Epithelial cell of prostate (primary cell): ENCODE results near the gene NGF.

Experiments
- DNase-seq: peaks from one replicate; pipeline ENCODE4 v3.0.0-alpha.2; 2011; ENCODE audit warnings: low read depth, low spot score
- H3K27ac ChIP-seq: fragments of 450-650 bp; 2 replicates; pipeline ENCODE4 v1.5.1; 2017; ENCODE audit warnings: mild to moderate bottlenecking

The NGF gene

GRCh38 chr1:115286431-115287205 lies 51.4 kb downstream of the NGF start:
- no peak overlapping the region for H3K27ac ChIP-seq
- no peak for DNase-seq

GRCh38 chr1:115284209-115284608 lies 53.8 kb downstream of the NGF start:
- H3K27ac ChIP-seq = no peak overlapping the region
- DNase-seq = no peak

- DNase-seq = no peak
- no peak overlapping the region for H3K27ac ChIP-seq
Observed at GRCh38 chr1:115283681-115284146, 54.3 kb downstream of the NGF start.

GRCh38 chr1:115283249-115283648 lies 54.8 kb downstream of the NGF start:
- no peak for DNase-seq
- H3K27ac ChIP-seq = no peak overlapping the region

GRCh38 chr1:115282807-115283208 lies 55.2 kb downstream of the NGF start:
- no peak for DNase-seq
- H3K27ac ChIP-seq = no peak overlapping the region

- no peak for DNase-seq
- H3K27ac ChIP-seq = no peak overlapping the region
Observed at GRCh38 chr1:115281143-115281542, 56.9 kb downstream of the NGF start.

GRCh38 chr1:115280064-115280463 lies 58.0 kb downstream of the NGF start:
- no peak for DNase-seq
- no peak overlapping the region for H3K27ac ChIP-seq

- DNase-seq = no peak
- H3K27ac ChIP-seq = no peak overlapping the region
Observed at GRCh38 chr1:115278211-115278610, 59.8 kb downstream of the NGF start.

GRCh38 chr1:115277276-115277675 lies 60.8 kb downstream of the NGF start:
- no peak for DNase-seq
- H3K27ac ChIP-seq = no peak overlapping the region

- no peak overlapping the region for H3K27ac ChIP-seq
- no peak for DNase-seq
Observed at GRCh38 chr1:115275216-115275615, 62.8 kb downstream of the NGF start.

- DNase-seq = no peak
- H3K27ac ChIP-seq = no peak overlapping the region
Observed at GRCh38 chr1:115274467-115274866, 63.6 kb downstream of the NGF start.

- DNase-seq = no peak
- H3K27ac ChIP-seq = no peak overlapping the region
Observed at GRCh38 chr1:115266729-115267421, 71.2 kb downstream of the NGF start.

- DNase-seq = no peak
- H3K27ac ChIP-seq = no peak overlapping the region
Observed at GRCh38 chr1:115265099-115265498, 73.0 kb downstream of the NGF start.

- H3K27ac ChIP-seq = no peak overlapping the region
- DNase-seq = no peak
Observed at GRCh38 chr1:115262886-115263285, 75.2 kb downstream of the NGF start.

GRCh38 chr1:115261496-115261895 lies 76.6 kb downstream of the NGF start:
- no peak for DNase-seq
- H3K27ac ChIP-seq = no peak overlapping the region

- peak; percentile 29 for DNase-seq
Observed at GRCh38 chr1:115258302-115258866, 79.7 kb downstream of the NGF start.

GRCh38 chr1:115257591-115257990 lies 80.5 kb downstream of the NGF start:
- no peak for DNase-seq
- no peak overlapping the region for H3K27ac ChIP-seq

More at GRCh38 chr1:115258302-115258866, 79.7 kb downstream of the NGF start:
- H3K27ac ChIP-seq = peak overlapping the region; percentile 18

GRCh38 chr1:115255154-115255553 lies 82.9 kb downstream of the NGF start:
- H3K27ac ChIP-seq = no peak overlapping the region
- no peak for DNase-seq

GRCh38 chr1:115252585-115252984 lies 85.5 kb downstream of the NGF start:
- no peak overlapping the region for H3K27ac ChIP-seq
- DNase-seq = no peak

GRCh38 chr1:115251856-115252255 lies 86.2 kb downstream of the NGF start:
- H3K27ac ChIP-seq = no peak overlapping the region
- no peak for DNase-seq

- H3K27ac ChIP-seq = no peak overlapping the region
- DNase-seq = no peak
Observed at GRCh38 chr1:115251340-115251748, 86.7 kb downstream of the NGF start.
